ENCODE results near the gene CXCL11.
"Not testable (repeated sequence)": the region's sequence is repeated elsewhere in the genome, so short reads cannot be mapped to it uniquely, and the experiment has no call there.

Gene CXCL11

GRCh38 chr4:76043306-76043705, 7.4 kb upstream of the CXCL11 start:
- not testable (repeated sequence) for H3K4me1 ChIP-seq (ENCODE audit: control insufficient read depth, insufficient read depth, low read length); H3K27ac ChIP-seq (ENCODE audit: insufficient read depth, low read depth, low read length, poor library complexity, severe bottlenecking); H3K36me3 ChIP-seq (ENCODE audit: control insufficient read depth, insufficient read depth, low read length); H3K9me3 ChIP-seq (ENCODE audit: control insufficient read depth, low read length); H3K27me3 ChIP-seq (ENCODE audit: control insufficient read depth, insufficient read depth, low read length, poor library complexity, severe bottlenecking); H3K4me3 ChIP-seq (ENCODE audit: insufficient read depth, low read depth, low read length)
- 95 to 97% methylated on average over 18 of the region's 18 CpGs for WGBS, 2 experiments

GRCh38 chr4:76042241-76042998, 6.5 kb upstream of the CXCL11 start:
- 93 to 94% methylated on average over 12 to 15 of the region's 18 CpGs for WGBS, 2 experiments
- H3K36me3 ChIP-seq (ENCODE audit: control insufficient read depth, insufficient read depth, low read length); H3K27me3 ChIP-seq (ENCODE audit: control insufficient read depth, insufficient read depth, low read length, poor library complexity, severe bottlenecking); H3K4me1 ChIP-seq (ENCODE audit: control insufficient read depth, insufficient read depth, low read length); H3K4me3 ChIP-seq (ENCODE audit: insufficient read depth, low read depth, low read length); H3K9me3 ChIP-seq (ENCODE audit: control insufficient read depth, low read length); H3K27ac ChIP-seq (ENCODE audit: insufficient read depth, low read depth, low read length, poor library complexity, severe bottlenecking): not testable (repeated sequence)

GRCh38 chr4:76036855-76037254, 985 bp upstream of the CXCL11 start:
- H3K4me3 ChIP-seq (ENCODE audit: insufficient read depth, low read depth, low read length): no peak overlapping the region
- H3K27ac ChIP-seq (ENCODE audit: insufficient read depth, low read depth, low read length, poor library complexity, severe bottlenecking): no peak overlapping the region
- 94 to 96% methylated on average over 3 of the region's 3 CpGs for WGBS, 2 experiments
- H3K4me1 ChIP-seq (ENCODE audit: control insufficient read depth, insufficient read depth, low read length): no peaks in the 10 kb centered on the region
- H3K9me3 ChIP-seq (ENCODE audit: control insufficient read depth, low read length): no peaks in the 10 kb centered on the region
- no peaks in the 10 kb centered on the region for H3K27me3 ChIP-seq (ENCODE audit: control insufficient read depth, insufficient read depth, low read length, poor library complexity, severe bottlenecking)
- no peaks in the 10 kb centered on the region for H3K36me3 ChIP-seq (ENCODE audit: control insufficient read depth, insufficient read depth, low read length)

- Histone ChIP-seq H3K27ac (ENCODE audit: insufficient read depth, low read depth, low read length, poor library complexity, severe bottlenecking) (no peak overlapping the region), H3K36me3 (ENCODE audit: control insufficient read depth, insufficient read depth, low read length) (no peaks in the 10 kb centered on the region), H3K27me3 (ENCODE audit: control insufficient read depth, insufficient read depth, low read length, poor library complexity, severe bottlenecking) (no peaks in the 10 kb centered on the region), H3K4me3 (ENCODE audit: insufficient read depth, low read depth, low read length) (no peak overlapping the region), H3K9me3 (ENCODE audit: control insufficient read depth, low read length) (no peaks in the 10 kb centered on the region), H3K4me1 (ENCODE audit: control insufficient read depth, insufficient read depth, low read length) (no peaks in the 10 kb centered on the region)
- WGBS, 2 experiments: 88 to 92% methylated on average over 3 of the region's 3 CpGs
These were observed 729 bp downstream of the CXCL11 start for GRCh38 chr4:76035141-76035540.

- Histone ChIP-seq H3K27me3 (ENCODE audit: control insufficient read depth, insufficient read depth, low read length, poor library complexity, severe bottlenecking) (no peaks in the 10 kb centered on the region), H3K27ac (ENCODE audit: insufficient read depth, low read depth, low read length, poor library complexity, severe bottlenecking) (no peak overlapping the region), H3K36me3 (ENCODE audit: control insufficient read depth, insufficient read depth, low read length) (no peaks in the 10 kb centered on the region), H3K4me1 (ENCODE audit: control insufficient read depth, insufficient read depth, low read length) (no peaks in the 10 kb centered on the region), H3K9me3 (ENCODE audit: control insufficient read depth, low read length) (no peaks in the 10 kb centered on the region), H3K4me3 (ENCODE audit: insufficient read depth, low read depth, low read length) (no peak overlapping the region)
- 84 to 94% methylated on average over 2 of the region's 2 CpGs for WGBS, 2 experiments
These were observed 6.6 kb downstream of the CXCL11 start for GRCh38 chr4:76029300-76029699.

- Histone ChIP-seq H3K4me1 (ENCODE audit: control insufficient read depth, insufficient read depth, low read length) (no peaks in the 10 kb centered on the region), H3K9me3 (ENCODE audit: control insufficient read depth, low read length) (no peaks in the 10 kb centered on the region), H3K27me3 (ENCODE audit: control insufficient read depth, insufficient read depth, low read length, poor library complexity, severe bottlenecking) (no peaks in the 10 kb centered on the region), H3K27ac (ENCODE audit: insufficient read depth, low read depth, low read length, poor library complexity, severe bottlenecking) (no peak overlapping the region), H3K36me3 (ENCODE audit: control insufficient read depth, insufficient read depth, low read length) (no peaks in the 10 kb centered on the region), H3K4me3 (ENCODE audit: insufficient read depth, low read depth, low read length) (no peak overlapping the region)
- WGBS, 2 experiments: 93 to 94% methylated on average over 6 of the region's 6 CpGs
These were observed 7.5 kb downstream of the CXCL11 start for GRCh38 chr4:76028350-76028765.

GRCh38 chr4:76024065-76024464, 11.8 kb downstream of the CXCL11 start:
- Histone ChIP-seq H3K4me3 (ENCODE audit: insufficient read depth, low read depth, low read length) (no peak overlapping the region), H3K27me3 (ENCODE audit: control insufficient read depth, insufficient read depth, low read length, poor library complexity, severe bottlenecking) (no peaks in the 10 kb centered on the region), H3K9me3 (ENCODE audit: control insufficient read depth, low read length) (no peaks in the 10 kb centered on the region), H3K36me3 (ENCODE audit: control insufficient read depth, insufficient read depth, low read length) (no peaks in the 10 kb centered on the region), H3K4me1 (ENCODE audit: control insufficient read depth, insufficient read depth, low read length) (no peaks in the 10 kb centered on the region), H3K27ac (ENCODE audit: insufficient read depth, low read depth, low read length, poor library complexity, severe bottlenecking) (no peak overlapping the region)
- 96 to 97% methylated on average over 4 of the region's 4 CpGs for WGBS, 2 experiments

GRCh38 chr4:76023389-76023788, 12.5 kb downstream of the CXCL11 start, which contains the start of gene CXCL10:
CXCL10 (minus strand) TSS chr4:76023497; CDS start chr4:76023431, 66 bp downstream.
- Histone ChIP-seq H3K4me1 (ENCODE audit: control insufficient read depth, insufficient read depth, low read length) (no peaks in the 10 kb centered on the region), H3K27ac (ENCODE audit: insufficient read depth, low read depth, low read length, poor library complexity, severe bottlenecking) (no peak within 1 kb of the TSS), H3K27me3 (ENCODE audit: control insufficient read depth, insufficient read depth, low read length, poor library complexity, severe bottlenecking) (no peaks in the 10 kb centered on the region), H3K9me3 (ENCODE audit: control insufficient read depth, low read length) (no peaks in the 10 kb centered on the region), H3K36me3 (ENCODE audit: control insufficient read depth, insufficient read depth, low read length) (no peaks in the 10 kb centered on the region), H3K4me3 (ENCODE audit: insufficient read depth, low read depth, low read length) (no peak within 1 kb of the TSS)
- WGBS, 2 experiments: 56 to 65% methylated on average over 3 of the region's 3 CpGs

GRCh38 chr4:76022677-76023076, 13.2 kb downstream of the CXCL11 start:
- H3K27ac ChIP-seq (ENCODE audit: insufficient read depth, low read depth, low read length, poor library complexity, severe bottlenecking): no peak overlapping the region
- H3K9me3 ChIP-seq (ENCODE audit: control insufficient read depth, low read length): no peaks in the 10 kb centered on the region
- H3K36me3 ChIP-seq (ENCODE audit: control insufficient read depth, insufficient read depth, low read length): no peaks in the 10 kb centered on the region
- H3K4me3 ChIP-seq (ENCODE audit: insufficient read depth, low read depth, low read length): no peak overlapping the region
- H3K27me3 ChIP-seq (ENCODE audit: control insufficient read depth, insufficient read depth, low read length, poor library complexity, severe bottlenecking): no peaks in the 10 kb centered on the region
- H3K4me1 ChIP-seq (ENCODE audit: control insufficient read depth, insufficient read depth, low read length): no peaks in the 10 kb centered on the region
- 92 to 97% methylated on average over 2 of the region's 2 CpGs for WGBS, 2 experiments

GRCh38 chr4:76022031-76022430, 13.8 kb downstream of the CXCL11 start:
- Histone ChIP-seq H3K9me3 (ENCODE audit: control insufficient read depth, low read length) (no peaks in the 10 kb centered on the region), H3K4me3 (ENCODE audit: insufficient read depth, low read depth, low read length) (no peak overlapping the region), H3K27ac (ENCODE audit: insufficient read depth, low read depth, low read length, poor library complexity, severe bottlenecking) (no peak overlapping the region), H3K4me1 (ENCODE audit: control insufficient read depth, insufficient read depth, low read length) (no peaks in the 10 kb centered on the region), H3K36me3 (ENCODE audit: control insufficient read depth, insufficient read depth, low read length) (no peaks in the 10 kb centered on the region), H3K27me3 (ENCODE audit: control insufficient read depth, insufficient read depth, low read length, poor library complexity, severe bottlenecking) (no peaks in the 10 kb centered on the region)
- 88 to 95% methylated on average over 4 of the region's 4 CpGs for WGBS, 2 experiments
